K562 (cell line): ENCODE data around the gene RGS5. TPM values are rescaled to one million over a fixed set of nuclear protein-coding genes. Genes with fewer than 3 reads are reported as not detected.
A peak's percentile ranks its signal among the peaks of the same experiment; 100 is the strongest.

Experiments
- CREB1 ChIP-seq, 2 experiments: sonication (generic) in 1 of 2; formaldehyde crosslinking in 1 of 2; IDR thresholded peaks; 2 replicates each; pipeline versions ENCODE4 v1.6.1 to v1.8.0; 2012 to 2022; ENCODE audit warnings: inconsistent platforms in 1 of 2, mild to moderate bottlenecking in 1 of 2, missing genetic modification reagents in 1 of 2, moderate library complexity in 1 of 2
- ELF4 ChIP-seq: fragments of 450-650 bp; formaldehyde crosslinking; IDR thresholded peaks from 2 replicates; pipeline ENCODE4 v1.4.0; 2022; ENCODE audit warnings: missing genetic modification characterization
- GABPA ChIP-seq: fragments of 200-800 bp; sonication (Bioruptor generic); conservative IDR thresholded peaks from 2 replicates; pipeline ENCODE4 v1.6.1; 2016; ENCODE audit warnings: low read depth, missing genetic modification characterization, missing compliant biosample characterization
- HNRNPL ChIP-seq: fragments of 200-400 bp; formaldehyde crosslinking; IDR thresholded peaks from 2 replicates; pipeline ENCODE4 v1.6.1; 2017; ENCODE audit warnings: low read depth, mild to moderate bottlenecking, low read length
- MCM2 ChIP-seq: fragments of 450-650 bp; IDR thresholded peaks from 2 replicates; pipeline ENCODE4 v1.6.1; 2017; ENCODE audit warnings: low read depth, mild to moderate bottlenecking
- REST ChIP-seq, 2 experiments: fragments of 450-650 bp; formaldehyde crosslinking in 1 of 2; IDR thresholded peaks; 2 replicates each; pipeline versions ENCODE4 v1.4.0 to v1.6.1; 2014 to 2020; ENCODE audit warnings: mild to moderate bottlenecking in 2 of 2, borderline replicate concordance in 1 of 2, low read depth in 1 of 2
- SP2 ChIP-seq: IDR thresholded peaks from 2 replicates; pipeline ENCODE4 v1.6.1; 2011; ENCODE audit warnings: mild to moderate bottlenecking, low read depth, low read length, moderate library complexity; ENCODE audit not compliant: poor library complexity, severe bottlenecking; ENCODE audit errors: extremely low read depth
- polyA plus RNA-seq, 8 experiments: library from polyadenylated mRNA; depleted of rRNA in 4 of 8; stranded (reverse) in 5 of 8; unstranded in 3 of 8; fragments of >200 nt; fragmentation: Nextera tagmentation in 2 of 8; fragmentation: Illumina TruSeq in 1 of 8; extraction: Ambion mirVana in 2 of 8; extraction: Trizol in 1 of 8; gene quantifications; 2 replicates each; pipeline versions ENCODE4 v1.2.1 to v1.2.3, GENCODE V29; 2011 to 2014; ENCODE audit warnings: inconsistent platforms in 1 of 8, missing spikeins in 1 of 8
- total RNA-seq, 7 experiments: library from RNA; depleted of rRNA in 6 of 7; stranded (reverse); fragments of >200 nt in 6 of 7; fragmentation: Illumina TruSeq in 2 of 7; extraction: Trizol in 2 of 7; gene quantifications; 2 replicates each; pipeline versions ENCODE4 v1.2.1 to v1.2.3, GENCODE V29; 2011 to 2021; ENCODE audit warnings: low replicate concordance in 1 of 7

RGS5 gene
- total and polyA plus RNA-seq, 9 of the 15 experiments (the other 6 are each of a cell fraction or from before 2014, with no cell fraction given), result 0.71 to 5.3 (median 2.4) TPM

GRCh38 chr1:163174524-163175437 lies 27.9 kb downstream of the RGS5 start (continued):
- TF ChIP-seq REST (IDR thresholded peaks at IDR 0.05; ENCODE audit: borderline replicate concordance) (peak; percentile 51; the same call in 1 of the 2 replicates), REST (CRISPR knock-in tag; IDR thresholded peaks at IDR 0.05; ENCODE audit: low read depth) (no peak), HNRNPL (no peak), MCM2 (no peak), SP2 (no peak), GABPA (tag) (no peak), ELF4 (CRISPR knock-in tag) (no peak), CREB1 (IDR thresholded peaks at IDR 0.05) (no peak), CREB1 (CRISPR knock-in tag; IDR thresholded peaks at IDR 0.05) (no peak)
